GM19468 (cell line): ENCODE data around the gene CD274.

Source experiments
- ATAC-seq: cut with Tn5 transposase; IDR thresholded peaks from one replicate; pipeline ENCODE4 v1.9.1; 2021; ENCODE audit warnings: mild to moderate bottlenecking, moderate library complexity, moderate number of reproducible peaks; ENCODE audit not compliant: unreplicated experiment; ENCODE audit errors: extremely low read depth

Gene CD274

DNA sequence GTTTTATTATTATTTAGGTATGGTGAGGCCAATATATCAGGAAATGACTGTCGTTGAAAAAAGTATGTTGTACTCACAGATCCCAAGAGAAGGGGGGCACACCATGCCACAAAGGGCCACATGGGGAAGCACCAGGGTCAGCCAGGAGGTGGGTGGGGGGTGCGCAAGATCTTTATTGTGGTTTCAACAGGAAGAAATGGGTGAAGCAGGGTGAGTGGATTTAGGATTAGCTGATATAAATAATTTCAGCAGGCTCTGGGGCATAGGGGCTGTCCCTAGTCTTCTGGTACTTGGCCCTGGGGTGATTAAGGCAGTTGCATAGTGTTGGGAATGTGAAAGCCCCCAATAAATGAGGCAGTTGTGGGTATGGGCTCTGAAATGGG lies 68.6 kb downstream of the CD274 start:
- no peak for ATAC-seq
